Trophoblast cell (in vitro differentiated cells and primary cell): ENCODE measurements around the gene KIF2C.

ENCODE experiments used
- DNase-seq, 2 donors: peaks; one replicate each; pipeline ENCODE4 v3.0.0-alpha.2; 2016
- H2AFZ ChIP-seq: 2 replicates; pipeline ENCODE4 v1.6.1; 2013; ENCODE audit warnings: low read length, moderate library complexity, mild to moderate bottlenecking; ENCODE audit not compliant: insufficient read depth, poor library complexity
- H2AK5ac ChIP-seq: 2 replicates; pipeline ENCODE4 v1.6.1; 2013; ENCODE audit warnings: mild to moderate bottlenecking, low read length
- H2BK120ac ChIP-seq: 2 replicates; pipeline ENCODE4 v1.6.1; 2013; ENCODE audit warnings: low read length, mild to moderate bottlenecking, moderate library complexity; ENCODE audit not compliant: insufficient read depth, poor library complexity
- H2BK12ac ChIP-seq: 2 replicates; pipeline ENCODE4 v1.6.1; 2013; ENCODE audit warnings: mild to moderate bottlenecking, low read length, moderate library complexity
- H2BK5ac ChIP-seq: 2 replicates; pipeline ENCODE4 v1.6.1; 2013; ENCODE audit warnings: low read length, low read depth, moderate library complexity, mild to moderate bottlenecking; ENCODE audit not compliant: poor library complexity
- H3K14ac ChIP-seq: 2 replicates; pipeline ENCODE4 v1.6.1; 2013; ENCODE audit warnings: mild to moderate bottlenecking, low read length
- H3K18ac ChIP-seq: 2 replicates; pipeline ENCODE4 v1.6.1; 2013; ENCODE audit warnings: mild to moderate bottlenecking, low read length
- H3K23ac ChIP-seq: 2 replicates; pipeline ENCODE4 v1.6.1; 2013; ENCODE audit warnings: low read length
- H3K27ac ChIP-seq: 2 replicates; pipeline ENCODE4 v1.5.1; 2013; ENCODE audit warnings: low read depth, mild to moderate bottlenecking, inconsistent platforms, low read length, moderate library complexity
- H3K27me3 ChIP-seq: 2 replicates; pipeline ENCODE4 v1.6.1; 2013; ENCODE audit warnings: inconsistent platforms, mild to moderate bottlenecking, low read length, moderate library complexity; ENCODE audit not compliant: insufficient read depth
- H3K36me3 ChIP-seq, 2 experiments: 1 replicate in 1 of 2; 2 replicates in 1 of 2; pipeline ENCODE4 v1.6.1; 2013; ENCODE audit warnings: low read length in 2 of 2, mild to moderate bottlenecking in 2 of 2, moderate library complexity in 1 of 2; ENCODE audit not compliant: insufficient read depth in 2 of 2, control insufficient read depth in 1 of 2
- H3K4ac ChIP-seq: 2 replicates; pipeline ENCODE4 v1.6.1; 2013; ENCODE audit warnings: low read depth, mild to moderate bottlenecking, low read length, moderate library complexity
- H3K4me1 ChIP-seq, 2 experiments: 1 replicate in 1 of 2; 2 replicates in 1 of 2; pipeline ENCODE4 v1.6.1; 2013; ENCODE audit warnings: low read length in 2 of 2, mild to moderate bottlenecking in 2 of 2, moderate library complexity in 1 of 2; ENCODE audit not compliant: insufficient read depth in 2 of 2, control insufficient read depth in 1 of 2
- H3K4me2 ChIP-seq: 2 replicates; pipeline ENCODE4 v1.6.1; 2013; ENCODE audit warnings: inconsistent platforms, mild to moderate bottlenecking, low read length, moderate library complexity
- H3K4me3 ChIP-seq: 2 replicates; pipeline ENCODE4 v1.5.1; 2013; ENCODE audit warnings: mild to moderate bottlenecking, low read depth, low read length, inconsistent platforms
- H3K79me1 ChIP-seq: one replicate; pipeline ENCODE4 v1.6.1; 2013; ENCODE audit warnings: low read length
- H3K79me2 ChIP-seq: 2 replicates; pipeline ENCODE4 v1.6.1; 2013; ENCODE audit warnings: low read length, mild to moderate bottlenecking; ENCODE audit not compliant: control insufficient read depth, insufficient read depth, poor library complexity
- H3K9ac ChIP-seq: 2 replicates; pipeline ENCODE4 v1.6.1; 2013; ENCODE audit warnings: mild to moderate bottlenecking, low read length
- H3K9me3 ChIP-seq: 2 replicates; pipeline ENCODE4 v1.6.1; 2013; ENCODE audit warnings: low read depth, mild to moderate bottlenecking, control low read depth, inconsistent platforms, low read length; ENCODE audit not compliant: insufficient read depth
- H4K12ac ChIP-seq: 2 replicates; pipeline ENCODE4 v1.6.1; 2013; ENCODE audit warnings: low read depth, mild to moderate bottlenecking, low read length, moderate library complexity
- H4K8ac ChIP-seq: 2 replicates; pipeline ENCODE4 v1.6.1; 2013; ENCODE audit warnings: low read depth, mild to moderate bottlenecking, low read length, moderate library complexity
- H4K91ac ChIP-seq: one replicate; pipeline ENCODE4 v1.6.1; 2013; ENCODE audit warnings: low read depth, mild to moderate bottlenecking, low read length, moderate library complexity
- WGBS: extraction: QIAGEN DNeasy Blood & Tissue Kit; methylation state at CpG from one replicate; pipeline ENCODE4 v1.1.7; 2013; ENCODE audit warnings: missing lambda C conversion rate; ENCODE audit not compliant: insufficient read length, insufficient coverage; ENCODE audit errors: extremely low coverage; 5-methylcytosine and 5-hydroxymethylcytosine counted together

KIF2C gene

DNA sequence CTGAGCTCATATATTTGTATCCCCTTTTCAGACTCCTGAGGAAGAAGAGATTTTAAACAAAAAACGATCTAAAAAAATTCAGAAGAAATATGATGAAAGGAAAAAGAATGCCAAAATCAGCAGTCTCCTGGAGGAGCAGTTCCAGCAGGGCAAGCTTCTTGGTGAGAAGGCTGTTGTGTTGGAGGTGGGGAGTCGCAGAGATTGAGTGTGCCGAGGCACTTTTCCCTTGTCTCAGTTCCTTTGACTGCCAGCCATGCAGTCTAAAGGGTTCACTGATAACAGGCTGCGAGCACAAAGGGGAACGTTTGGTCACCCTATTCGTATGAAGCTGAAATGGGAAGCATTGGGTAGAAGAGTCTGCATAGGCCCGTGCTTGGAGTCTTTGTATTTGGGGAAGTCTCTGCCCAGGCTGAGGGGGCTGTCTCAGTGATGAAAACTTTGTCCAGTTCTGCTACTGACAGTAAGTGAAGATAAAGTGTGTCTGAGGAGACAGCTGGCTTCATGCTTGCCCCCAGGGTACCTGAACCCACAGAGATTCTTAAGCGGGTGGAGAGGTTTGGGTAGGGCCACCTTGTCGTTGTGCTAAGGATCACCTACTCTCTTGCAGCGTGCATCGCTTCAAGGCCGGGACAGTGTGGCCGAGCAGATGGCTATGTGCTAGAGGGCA is 38.5 kb downstream of the KIF2C start:
- Histone ChIP-seq H2AFZ (no peak overlapping the region), H3K9ac (no peak overlapping the region), H4K8ac (no peak overlapping the region), H2BK12ac (no peak overlapping the region), H3K23ac (peak overlapping the region; percentile 29), H3K9me3 (peaks cover 1% of the 10 kb centered on the region), H4K12ac (no peak overlapping the region), H3K4ac (peak overlapping the region; percentile 56), H2BK5ac (no peak overlapping the region), H4K91ac (no peak overlapping the region), H3K14ac (no peak overlapping the region), H3K27ac (no peak overlapping the region), H3K79me2 (peaks cover 19% of the 10 kb centered on the region), H3K4me1 (peaks cover 7 to 12% of the 10 kb centered on the region in 2 experiments), H3K79me1 (peaks cover 16% of the 10 kb centered on the region), H3K4me3 (no peak overlapping the region), H2BK120ac (no peak overlapping the region), H3K36me3 (peaks cover 41 to 45% of the 10 kb centered on the region in 2 experiments), H2AK5ac (no peak overlapping the region), H3K27me3 (no peaks in the 10 kb centered on the region), H3K4me2 (peak overlapping the region; percentile 85), H3K18ac (no peak overlapping the region)
- no CpG with 5 or more reads among the region's 13 CpGs for WGBS
- DNase-seq, result no peak

DNA sequence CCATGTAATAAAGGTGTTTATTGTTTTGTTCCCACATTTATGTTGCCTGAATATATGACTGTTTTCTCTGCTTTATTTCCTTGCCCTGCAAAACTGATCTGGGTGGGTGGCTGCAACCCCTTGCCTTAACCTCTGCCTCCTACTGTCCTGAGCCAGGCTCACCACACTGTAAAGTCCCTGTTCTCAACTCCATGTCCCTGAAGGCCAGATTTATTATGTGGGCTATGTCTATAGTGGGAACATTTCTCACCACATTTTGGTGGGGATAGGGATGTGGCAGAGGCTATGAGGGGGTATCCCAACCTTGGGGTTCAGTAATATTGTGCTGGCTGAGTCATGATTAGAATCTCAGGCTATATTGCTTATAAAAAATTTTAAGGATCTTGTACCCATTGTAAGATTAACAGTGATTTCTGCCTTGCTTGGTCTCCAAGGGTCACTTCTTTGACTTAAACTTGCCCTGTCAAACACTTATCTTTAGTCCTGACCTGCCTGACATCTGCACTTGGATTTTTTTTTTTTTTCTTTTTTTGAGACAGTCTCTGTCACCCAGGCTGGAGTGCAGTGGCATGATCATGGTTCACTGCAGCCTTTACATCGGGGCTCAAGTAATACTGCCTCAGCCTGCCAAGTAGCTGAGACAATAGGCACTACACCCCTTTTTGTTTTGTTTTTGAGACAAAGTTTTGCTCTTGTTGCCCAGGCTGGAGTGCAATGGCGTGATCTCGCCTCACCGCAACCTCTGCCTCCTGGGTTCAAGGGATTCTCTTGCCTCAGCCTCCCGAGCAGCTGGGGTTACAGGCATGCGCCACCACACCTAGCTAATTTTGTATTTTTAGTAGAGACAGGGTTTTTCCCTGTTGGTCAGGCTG is 39.3 kb downstream of the KIF2C start:
- no peak overlapping the region for H3K18ac ChIP-seq
- no peak overlapping the region for H2AK5ac ChIP-seq
- H3K9me3 ChIP-seq, result peaks cover 1% of the 10 kb centered on the region
- no peak overlapping the region for H3K4me3 ChIP-seq
- no peak overlapping the region for H3K4me2 ChIP-seq
- no peak overlapping the region for H2BK120ac ChIP-seq
- H3K23ac ChIP-seq, result no peak overlapping the region
- H3K4ac ChIP-seq, result no peak overlapping the region
- peaks cover 19% of the 10 kb centered on the region for H3K79me2 ChIP-seq
- H3K27ac ChIP-seq, result no peak overlapping the region
- no peak overlapping the region for H4K12ac ChIP-seq
- no CpG with 5 or more reads among the region's 6 CpGs for WGBS
- no peak for DNase-seq
- peaks cover 41 to 45% of the 10 kb centered on the region in 2 experiments for H3K36me3 ChIP-seq
- H2AFZ ChIP-seq, result no peak overlapping the region
- no peak overlapping the region for H4K8ac ChIP-seq
- H4K91ac ChIP-seq, result no peak overlapping the region
- H3K79me1 ChIP-seq, result peaks cover 16% of the 10 kb centered on the region
- H3K27me3 ChIP-seq, result no peaks in the 10 kb centered on the region
- no peak overlapping the region for H2BK5ac ChIP-seq
- H3K4me1 ChIP-seq, result peaks cover 9 to 12% of the 10 kb centered on the region in 2 experiments
- H2BK12ac ChIP-seq, result no peak overlapping the region
- no peak overlapping the region for H3K14ac ChIP-seq
- no peak overlapping the region for H3K9ac ChIP-seq

DNA sequence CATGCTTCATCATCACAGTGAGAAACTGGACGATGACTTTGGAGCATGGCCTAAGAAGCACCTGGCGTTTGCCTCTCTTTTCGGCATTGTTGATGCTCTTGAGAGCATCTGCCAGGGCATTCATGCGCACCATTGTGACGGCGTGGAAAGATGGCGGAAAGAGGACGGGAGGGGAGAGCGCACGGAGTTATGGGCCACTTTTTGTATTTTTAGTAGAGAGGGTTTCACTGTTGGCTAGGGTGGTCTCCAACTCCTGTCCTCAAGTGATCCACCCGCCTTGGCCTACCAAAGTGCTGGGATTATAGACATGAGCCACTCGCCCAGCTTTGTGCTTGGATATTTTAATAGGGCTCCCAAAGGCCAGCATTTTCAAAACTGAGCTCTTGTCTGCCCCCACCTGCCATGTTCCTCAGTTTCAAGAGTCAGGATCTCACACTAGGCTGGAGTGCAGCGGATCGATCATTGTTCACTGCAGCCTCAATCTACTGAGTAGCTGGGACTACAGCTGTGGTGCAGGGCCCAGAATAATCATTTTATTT is 41.0 kb downstream of the KIF2C start:
- Histone ChIP-seq H3K23ac (no peak overlapping the region), H2BK5ac (no peak overlapping the region), H3K27me3 (no peaks in the 10 kb centered on the region), H3K4me3 (no peak overlapping the region), H3K4me2 (no peak overlapping the region), H2BK12ac (no peak overlapping the region), H3K14ac (no peak overlapping the region), H2AFZ (no peak overlapping the region), H3K9ac (no peak overlapping the region), H3K9me3 (peaks cover 4% of the 10 kb centered on the region), H2AK5ac (no peak overlapping the region), H3K36me3 (peaks cover 41 to 45% of the 10 kb centered on the region in 2 experiments), H3K18ac (no peak overlapping the region), H3K4me1 (peaks cover 14 to 17% of the 10 kb centered on the region in 2 experiments), H3K4ac (no peak overlapping the region), H4K12ac (no peak overlapping the region), H3K79me2 (peaks cover 15% of the 10 kb centered on the region), H3K79me1 (peaks cover 9% of the 10 kb centered on the region), H4K8ac (no peak overlapping the region), H2BK120ac (no peak overlapping the region), H3K27ac (no peak overlapping the region), H4K91ac (no peak overlapping the region)
- DNase-seq, result no peak
- WGBS, result no CpG with 5 or more reads among the region's 14 CpGs

DNA sequence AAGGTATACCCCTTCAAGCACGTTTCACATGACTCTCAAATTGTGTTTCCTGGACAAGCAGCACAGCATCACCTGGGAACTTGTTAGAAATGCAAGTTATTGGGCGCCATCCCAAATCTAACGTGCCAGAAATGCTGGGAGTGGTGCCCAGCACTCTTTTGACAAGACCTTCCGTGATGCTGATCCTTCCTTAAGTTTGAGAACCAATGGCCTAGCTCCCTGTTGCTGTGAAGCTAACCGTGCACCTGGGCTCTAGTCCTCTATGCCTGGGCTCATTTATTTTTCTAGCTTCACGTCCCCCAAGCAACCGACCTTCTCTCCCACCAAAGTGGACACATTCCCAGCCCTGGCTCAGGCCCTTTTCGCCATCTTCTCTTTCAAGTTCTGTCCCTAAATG is 44.1 kb downstream of the KIF2C start:
- no peak overlapping the region for H2BK5ac ChIP-seq
- H4K12ac ChIP-seq, result no peak overlapping the region
- peak overlapping the region; percentile 53 for H3K4me3 ChIP-seq
- H3K9ac ChIP-seq, result no peak overlapping the region
- no peak overlapping the region for H4K91ac ChIP-seq
- H2AK5ac ChIP-seq, result no peak overlapping the region
- no peak for DNase-seq
- no peak overlapping the region for H3K23ac ChIP-seq
- no peak overlapping the region for H2BK120ac ChIP-seq
- H3K27ac ChIP-seq, result no peak overlapping the region
- H3K18ac ChIP-seq, result no peak overlapping the region
- H3K36me3 ChIP-seq, result peaks cover 18 to 22% of the 10 kb centered on the region in 2 experiments
- peak overlapping the region; percentile 63 for H3K4me2 ChIP-seq
- H3K27me3 ChIP-seq, result no peaks in the 10 kb centered on the region
- H3K79me1 ChIP-seq, result peaks cover 2% of the 10 kb centered on the region
- peaks cover 2% of the 10 kb centered on the region for H3K9me3 ChIP-seq
- H4K8ac ChIP-seq, result peak overlapping the region; percentile 72
- H3K4me1 ChIP-seq, result peaks cover 3 to 17% of the 10 kb centered on the region in 2 experiments
- H3K79me2 ChIP-seq, result no peaks in the 10 kb centered on the region
- no peak overlapping the region for H3K14ac ChIP-seq
- no peak overlapping the region for H3K4ac ChIP-seq
- no peak overlapping the region for H2BK12ac ChIP-seq
- peak overlapping the region; percentile 46 for H2AFZ ChIP-seq
- WGBS, result no CpG with 5 or more reads among the region's 8 CpGs
